Measurements from ENCODE around the gene TMEM201.
A peak's percentile ranks its signal among the peaks of the same experiment; 100 is the strongest.
"Not testable (repeated sequence)": the region's sequence is repeated elsewhere in the genome, so short reads cannot be mapped to it uniquely, and the experiment has no call there.

The TMEM201 gene

GRCh38 chr1:9588551-9589143 is at the start of gene TMEM201:
Gene TMEM201, plus strand, starts transcription at chr1:9588911. Its CDS starts 20 bp downstream, at chr1:9588931.
- peak; percentile 96 for DNase-seq (ENCODE audit: low spot score)

DNA sequence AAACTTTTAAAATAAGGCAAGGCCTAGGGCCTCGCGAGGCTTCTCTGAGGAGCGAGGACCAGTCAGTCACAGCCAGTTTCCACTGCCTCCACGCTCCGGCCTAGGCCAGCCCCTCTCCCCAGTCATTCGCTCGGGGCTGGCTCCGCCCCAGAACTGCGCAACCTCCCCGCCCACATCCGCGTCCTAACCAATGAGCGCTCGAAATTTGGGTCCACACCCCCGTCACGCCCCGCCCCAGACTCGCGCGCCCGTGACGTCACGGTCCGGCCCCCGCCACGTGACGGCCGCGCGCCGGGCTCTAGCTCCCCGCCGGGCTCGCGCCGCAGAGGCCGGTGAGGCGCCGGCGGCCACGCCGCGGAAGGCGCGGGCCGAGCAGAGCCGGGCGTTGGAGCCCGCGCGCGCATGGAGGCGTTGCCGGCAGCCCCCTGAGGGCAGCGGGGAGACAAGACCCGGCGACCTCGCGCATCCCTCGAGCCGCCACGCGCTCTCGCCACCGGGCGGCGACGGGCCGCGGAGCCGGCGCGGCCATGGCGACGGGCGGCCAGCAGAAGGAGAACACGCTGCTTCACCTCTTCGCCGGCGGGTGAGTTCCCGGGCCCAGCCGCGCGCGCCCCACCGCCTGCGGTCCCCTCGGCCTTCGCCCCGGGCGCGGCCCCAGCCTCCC is 49.4 kb upstream of the TMEM201 start, which contains the start of gene SLC25A33:
Gene SLC25A33, plus strand, starts transcription at position 301 of the 664 bp plus-strand sequence. Its CDS starts 227 bp downstream, at position 528.
- peak; percentile 98 for DNase-seq (ENCODE audit: low spot score)

DNA sequence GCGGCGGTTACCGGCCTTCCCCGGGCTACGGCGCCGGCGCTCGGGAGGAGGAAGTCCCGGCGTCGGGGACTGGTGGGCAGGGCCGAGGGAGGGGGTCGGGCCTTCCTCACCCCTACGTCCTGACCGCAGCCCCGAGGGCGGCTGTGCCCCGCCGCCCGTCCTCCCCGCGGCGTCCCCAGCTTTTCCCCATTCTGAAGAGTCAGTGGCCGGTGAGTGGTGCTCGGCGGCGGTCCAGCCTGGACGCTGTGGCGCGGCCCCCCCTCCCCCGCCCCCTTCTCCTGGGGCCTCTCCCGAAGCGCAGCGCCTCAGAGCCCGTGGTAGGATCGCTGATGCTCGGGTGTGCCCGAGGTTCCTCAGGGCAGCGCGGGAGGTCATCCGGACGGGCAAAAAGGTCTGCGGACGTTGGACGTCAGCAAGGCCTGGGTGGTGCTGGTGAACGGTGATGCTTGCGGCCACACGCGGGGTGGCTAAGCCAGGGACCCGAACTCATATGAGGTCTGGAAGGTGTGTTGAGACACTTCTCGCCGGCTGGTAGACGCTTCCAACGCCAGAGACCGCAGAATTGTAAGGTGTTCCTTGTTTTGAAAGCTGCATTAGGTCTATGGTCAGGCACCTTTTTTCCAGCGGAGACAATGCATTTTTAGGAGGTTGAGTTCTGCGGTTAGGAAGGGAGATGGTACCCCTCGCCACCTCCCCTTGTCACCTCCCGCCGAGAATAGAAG is 48.7 kb upstream of the TMEM201 start:
- DNase-seq (ENCODE audit: low spot score): peak; percentile 84

GRCh38 chr1:9542430-9542829 is 46.3 kb upstream of the TMEM201 start:
- no peak for DNase-seq (ENCODE audit: low spot score)

DNA sequence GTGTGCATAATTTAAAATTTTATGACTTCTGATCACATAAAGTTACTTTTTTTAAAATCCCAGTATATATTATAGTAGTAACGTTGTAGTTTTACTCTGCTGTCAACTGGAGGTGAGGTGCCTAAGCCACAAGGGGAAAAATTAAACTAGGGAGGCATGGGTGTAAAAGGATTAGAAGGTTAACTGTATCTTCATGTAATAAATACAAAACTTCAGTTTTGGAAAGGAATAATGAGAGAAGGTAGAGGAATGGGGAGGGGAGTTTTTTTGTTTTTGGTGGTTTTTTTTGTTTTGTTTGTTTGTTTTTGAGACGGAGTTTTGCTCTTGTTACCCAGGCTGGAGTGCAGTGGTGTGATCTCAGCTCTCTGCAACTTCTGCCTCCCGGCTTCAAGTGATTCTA is 43.8 kb upstream of the TMEM201 start:
- DNase-seq (ENCODE audit: low spot score): no peak

DNA sequence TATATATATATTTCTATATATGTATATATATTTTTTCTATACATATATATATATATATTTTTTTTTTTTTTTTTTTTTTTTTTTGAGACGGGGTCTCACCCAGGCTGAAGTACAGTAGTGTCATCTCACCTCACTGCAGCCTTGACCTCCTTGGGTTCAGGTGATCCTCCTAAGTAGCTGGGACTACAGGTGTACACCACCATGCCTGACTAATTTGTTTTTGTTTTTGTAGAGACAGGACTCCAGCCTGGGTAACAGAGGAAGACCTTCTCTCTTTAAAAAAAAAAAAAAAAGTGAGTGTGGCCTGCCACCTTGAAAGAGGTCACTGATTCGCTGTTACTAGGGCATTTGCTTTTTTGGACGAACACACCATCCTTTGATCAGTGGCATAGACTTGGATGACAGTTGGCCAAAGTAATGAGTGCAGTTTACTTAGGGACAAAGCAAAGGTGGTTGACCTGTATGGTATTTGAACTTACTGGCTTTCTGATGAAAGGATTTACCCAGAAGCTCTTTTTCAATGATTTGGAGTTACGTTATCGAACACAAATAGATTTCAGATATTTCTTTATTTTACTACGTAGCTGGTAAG is 38.7 kb upstream of the TMEM201 start:
- no peak for DNase-seq (ENCODE audit: low spot score)

DNA sequence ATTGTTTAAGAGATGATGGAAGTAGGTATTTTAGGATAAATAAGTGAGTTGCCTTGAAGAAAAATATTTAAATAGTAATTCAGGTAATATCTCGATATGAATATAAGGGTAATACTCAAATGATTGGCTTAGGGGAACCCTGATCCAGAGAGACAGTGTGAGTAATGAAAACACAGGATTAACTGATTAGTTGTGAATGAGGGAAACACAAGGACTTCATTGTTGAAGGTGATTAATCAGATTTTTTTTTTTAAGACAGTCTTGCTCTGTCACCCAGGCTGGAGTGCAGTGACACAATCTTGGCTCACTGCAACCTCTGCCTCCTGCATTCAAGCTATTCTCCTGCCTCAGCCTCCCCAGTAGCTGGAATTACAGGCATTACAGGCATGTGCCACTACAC is 36.7 kb upstream of the TMEM201 start:
- DNase-seq (ENCODE audit: low spot score): no peak

GRCh38 chr1:9553736-9554144 is 35.0 kb upstream of the TMEM201 start:
- DNase-seq (ENCODE audit: low spot score): no peak

DNA sequence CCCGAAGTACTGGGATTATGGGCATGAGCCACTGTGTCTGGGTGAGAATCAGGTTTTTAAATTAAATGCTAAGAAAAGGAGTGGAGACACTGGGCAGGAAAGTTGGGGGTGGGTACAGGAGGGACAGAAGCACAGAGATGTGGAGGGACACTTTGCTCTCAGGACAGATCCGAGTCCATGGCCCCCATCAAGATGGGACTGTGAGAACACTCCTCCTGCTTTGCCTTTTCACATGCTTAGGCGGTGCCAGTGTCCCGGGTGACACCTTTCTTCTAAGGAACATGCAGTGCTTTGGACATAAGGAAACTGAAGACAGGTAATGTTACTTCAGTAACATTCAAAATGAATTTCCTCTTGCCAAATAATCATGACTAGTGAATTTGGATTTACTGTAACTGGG is 32.8 kb upstream of the TMEM201 start:
- no peak for DNase-seq (ENCODE audit: low spot score)

DNA sequence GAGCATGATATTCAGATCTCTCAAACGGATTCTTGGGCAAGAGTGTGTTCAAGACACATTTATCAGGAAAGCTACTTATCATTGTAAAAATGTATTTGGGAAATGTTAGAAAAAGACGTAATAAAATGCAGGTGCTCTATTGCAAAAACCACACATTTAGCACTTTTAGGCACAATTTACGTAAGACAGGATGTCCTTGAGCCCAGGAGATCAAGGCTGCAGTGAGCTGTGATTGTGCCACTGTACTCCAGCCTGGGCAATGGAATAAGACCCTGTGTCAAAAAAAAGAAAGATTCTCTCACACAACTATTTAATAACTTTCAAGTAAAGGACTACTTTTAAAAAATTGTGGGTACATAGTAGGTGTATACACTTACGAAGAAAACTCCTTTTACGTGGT is 31.1 kb upstream of the TMEM201 start:
- DNase-seq (ENCODE audit: low spot score): no peak

- DNase-seq (ENCODE audit: low spot score): no peak
Observed at GRCh38 chr1:9558271-9558945, 30.3 kb upstream of the TMEM201 start.

- DNase-seq (ENCODE audit: low spot score): no peak
Observed at GRCh38 chr1:9558946-9559545, 29.7 kb upstream of the TMEM201 start.

- DNase-seq (ENCODE audit: low spot score): no peak
Observed at GRCh38 chr1:9559673-9560072, 29.0 kb upstream of the TMEM201 start.

DNA sequence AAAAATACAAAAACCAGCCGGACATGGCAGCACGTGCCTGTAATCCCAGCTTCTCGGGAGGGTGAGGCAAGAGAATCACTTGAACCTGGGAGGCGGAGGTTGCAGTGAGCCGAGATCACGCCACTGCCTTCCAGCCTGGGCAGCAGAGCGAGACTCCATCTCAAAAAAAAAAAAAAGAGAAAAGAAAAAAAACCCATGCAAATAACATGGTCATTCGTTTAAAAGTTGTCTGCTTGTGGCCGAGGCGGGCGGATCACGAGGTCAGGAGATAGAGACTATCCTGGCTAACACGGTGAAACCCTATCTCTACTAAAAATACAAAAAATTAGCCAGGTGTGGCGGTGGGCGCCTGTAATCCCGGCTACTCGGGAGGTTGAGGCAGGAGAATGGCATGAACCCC is 28.6 kb upstream of the TMEM201 start:
- not testable (repeated sequence) for DNase-seq (ENCODE audit: low spot score)

GRCh38 chr1:9561429-9561828 is 27.3 kb upstream of the TMEM201 start:
- no peak for DNase-seq (ENCODE audit: low spot score)

DNA sequence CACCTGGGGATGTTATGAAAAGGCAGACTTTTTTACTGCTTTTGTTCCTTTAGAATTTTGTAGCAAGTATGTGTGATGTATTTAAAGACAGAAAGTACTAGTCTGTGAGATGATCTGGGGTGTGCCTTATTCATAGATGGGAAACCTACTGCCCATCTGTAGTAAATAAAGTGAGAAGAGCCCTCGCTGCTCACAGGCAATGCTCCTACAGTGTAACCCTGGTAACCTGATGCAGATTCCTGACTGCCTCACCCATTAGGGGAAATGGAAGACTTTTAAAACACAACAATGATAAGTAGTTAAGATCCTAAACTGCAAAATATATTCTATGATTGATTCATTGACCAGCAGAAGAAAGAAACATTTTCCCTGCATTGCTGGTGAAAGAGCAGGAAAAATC is 19.4 kb upstream of the TMEM201 start:
- DNase-seq (ENCODE audit: low spot score): no peak

DNA sequence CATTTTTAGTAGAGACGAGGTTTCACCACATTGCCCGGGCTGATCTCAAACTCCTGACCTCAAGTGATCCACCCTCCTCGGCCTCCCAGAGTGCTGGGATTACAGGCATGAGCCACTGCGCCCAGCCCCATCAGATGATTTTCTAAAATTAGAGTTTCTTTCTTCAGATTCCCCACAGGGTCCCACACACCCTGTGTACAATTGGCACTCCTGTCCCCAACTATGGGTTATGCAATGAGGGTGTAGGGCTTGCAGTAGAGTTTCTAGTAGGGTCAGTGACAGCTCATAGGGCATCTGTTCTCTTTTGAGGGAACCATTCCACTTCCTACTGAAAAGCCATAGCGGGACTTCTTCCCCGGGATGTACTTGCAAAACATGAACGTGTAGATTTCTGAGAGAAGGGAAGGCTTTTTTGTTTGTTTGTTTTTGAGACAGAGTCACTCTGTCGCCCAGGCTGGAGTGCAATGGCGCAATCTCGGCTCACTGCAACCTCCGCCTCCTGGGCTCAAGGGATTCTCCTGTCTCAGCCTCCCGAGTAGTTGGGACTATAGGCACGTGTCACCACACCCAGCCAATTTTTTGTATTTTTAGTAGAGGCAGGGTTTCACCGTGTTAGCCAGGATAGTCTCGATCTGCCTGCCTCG is 17.7 kb upstream of the TMEM201 start:
- DNase-seq (ENCODE audit: low spot score): not testable (repeated sequence)

DNA sequence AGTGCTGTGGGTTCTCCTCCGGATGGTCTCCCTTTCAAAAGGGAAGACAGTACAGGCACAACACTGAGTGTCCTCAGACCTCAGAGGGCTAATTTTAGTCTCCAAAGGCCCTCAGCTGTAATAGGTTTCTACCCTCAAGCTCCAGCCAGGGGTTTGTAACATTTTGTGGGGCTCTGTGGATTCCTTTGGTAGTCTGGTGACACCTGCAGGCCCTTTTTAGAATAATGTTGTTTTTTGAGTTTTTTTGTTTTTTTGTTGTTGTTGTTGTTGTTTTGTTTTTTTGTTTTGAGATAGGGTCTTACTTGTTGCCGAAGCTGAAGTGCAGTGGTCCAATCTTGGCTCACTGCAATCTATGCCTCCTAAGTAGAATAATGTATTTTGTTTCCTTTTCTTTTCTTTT is 15.0 kb upstream of the TMEM201 start:
- no peak for DNase-seq (ENCODE audit: low spot score)

DNA sequence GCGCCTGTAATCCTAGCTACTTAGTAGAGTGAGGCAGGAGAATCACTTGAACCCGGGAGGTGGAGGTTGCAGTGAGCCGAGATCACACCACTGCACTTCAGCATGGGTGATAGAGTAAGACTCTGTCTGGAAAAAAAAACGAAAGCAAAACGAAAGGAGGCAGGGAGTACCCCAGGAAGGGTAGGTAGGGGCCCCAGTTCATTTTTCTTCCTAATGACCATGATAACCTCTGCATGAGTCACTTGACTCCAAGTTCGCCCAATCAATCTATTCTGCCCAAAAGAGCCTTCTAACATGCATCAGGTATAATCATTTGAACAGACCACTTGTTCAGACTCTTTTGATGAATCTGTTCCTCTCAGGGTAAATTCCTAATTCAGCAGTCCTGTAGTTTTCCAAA is 13.2 kb upstream of the TMEM201 start:
- DNase-seq (ENCODE audit: low spot score): no peak

- DNase-seq (ENCODE audit: low spot score): no peak
Observed at GRCh38 chr1:9576903-9577302, 11.8 kb upstream of the TMEM201 start.

- DNase-seq (ENCODE audit: low spot score): no peak
Observed at GRCh38 chr1:9577423-9577822, 11.3 kb upstream of the TMEM201 start.

Data from germinal center (tissue), 1 donor.